Uterus (tissue), 4 donors: ENCODE results near the gene LRP2BP. TPM values are rescaled to one million over a fixed set of nuclear protein-coding genes. Genes with fewer than 3 reads are reported as not detected.

Experiments used
- DNase-seq, 2 donors: peaks; one replicate each; pipeline ENCODE4 v3.0.0-alpha.2; 2019 to 2020
- H3K27ac ChIP-seq, 2 donors: fragments of 200-600 bp; sonication (generic); 1 replicate in 1 of 2; 2 replicates in 1 of 2; pipeline ENCODE4 v1.5.1; 2016 to 2018
- H3K27me3 ChIP-seq, 2 donors: fragments of 200-600 bp; sonication (generic); one replicate each; pipeline ENCODE4 v1.5.1; 2018 to 2019; ENCODE audit warnings: control low read depth in 1 of 2
- H3K36me3 ChIP-seq, 2 donors: fragments of 200-600 bp; sonication (generic); one replicate each; pipeline ENCODE4 v1.5.1; 2019; ENCODE audit warnings: control low read depth in 1 of 2
- H3K4me1 ChIP-seq, 2 donors: fragments of 200-600 bp; sonication (generic); one replicate each; pipeline ENCODE4 v1.5.1; 2018 to 2019; ENCODE audit warnings: control low read depth in 1 of 2
- H3K4me3 ChIP-seq, 2 donors: fragments of 200-600 bp; sonication (generic); 1 replicate in 1 of 2; 2 replicates in 1 of 2; pipeline ENCODE4 v1.5.1; 2018 to 2019; ENCODE audit warnings: mild to moderate bottlenecking in 1 of 2
- H3K9me3 ChIP-seq, 2 donors: fragments of 200-600 bp; sonication (generic); one replicate each; pipeline ENCODE4 v1.5.1; 2019; ENCODE audit warnings: control low read depth in 1 of 2
- CTCF ChIP-seq, 4 experiments: fragments of 200-600 bp in 2 of 4; fragments of 450-650 bp in 2 of 4; sonication (generic) in 2 of 4; IDR thresholded peaks; one replicate each; pipeline ENCODE4 v1.5.1; 2016 to 2019; ENCODE audit warnings: antibody characterized with exemption in 4 of 4, mild to moderate bottlenecking in 2 of 4, moderate library complexity in 1 of 4
- POLR2A ChIP-seq, 2 donors: fragments of 450-650 bp; IDR thresholded peaks; one replicate each; pipeline ENCODE4 v1.6.1; 2016; ENCODE audit warnings: antibody characterized with exemption in 2 of 2, mild to moderate bottlenecking in 1 of 2, moderate library complexity in 1 of 2
- intact Hi-C: fragments of 100-400 bp; cut with DNase I; formaldehyde crosslinking; loops from one replicate; pipeline ENCODE4 v1.15.1; 2023; ENCODE audit warnings: low total_unique reads
- total RNA-seq, 4 donors: library from RNA; depleted of rRNA in 3 of 4; stranded (reverse); fragments of >200 nt in 3 of 4; gene quantifications; one replicate each; pipeline versions ENCODE4 v1.1.0 to v1.2.4, GENCODE V29; 2014 to 2023
- donor health status: DM: yes; HTN: yes; CAD: no.

LRP2BP gene
- total RNA-seq, 4 donors from 2014 or later: 1.2 to 3.3 (median 2.0) TPM

- H3K36me3 ChIP-seq: no peaks in the 10 kb centered on the region
- H3K4me1 ChIP-seq: peaks cover 0 to 6% of the 10 kb centered on the region in 2 donors
- intact Hi-C loops: no loop called here
- no peak overlapping the region for H3K4me3 ChIP-seq
- no peaks in the 10 kb centered on the region for H3K9me3 ChIP-seq
- DNase-seq: no peak
- TF ChIP-seq CTCF (IDR thresholded peaks at IDR 0.05) (no peak), POLR2A (IDR thresholded peaks at IDR 0.05) (no peak)
- H3K27me3 ChIP-seq: no peaks in the 10 kb centered on the region
- no peak overlapping the region for H3K27ac ChIP-seq
Measured at GRCh38 chr4:185421366-185422124, 25.8 kb upstream of the LRP2BP start.

GRCh38 chr4:185416955-185417354 is 21.2 kb upstream of the LRP2BP start:
- no peaks in the 10 kb centered on the region for H3K36me3 ChIP-seq
- intact Hi-C loops: no loop called here
- H3K27ac ChIP-seq: no peak overlapping the region
- TF ChIP-seq POLR2A (IDR thresholded peaks at IDR 0.05) (no peak), CTCF (IDR thresholded peaks at IDR 0.05) (no peak)
- H3K4me3 ChIP-seq: no peak overlapping the region
- H3K27me3 ChIP-seq: no peaks in the 10 kb centered on the region
- H3K4me1 ChIP-seq: peaks cover 0 to 6% of the 10 kb centered on the region in 2 donors
- H3K9me3 ChIP-seq: no peaks in the 10 kb centered on the region
- no peak for DNase-seq

- Histone ChIP-seq H3K27ac (no peak overlapping the region), H3K36me3 (no peaks in the 10 kb centered on the region), H3K4me3 (no peak overlapping the region), H3K9me3 (no peaks in the 10 kb centered on the region), H3K4me1 (no peaks in the 10 kb centered on the region), H3K27me3 (no peaks in the 10 kb centered on the region)
- TF ChIP-seq POLR2A (IDR thresholded peaks at IDR 0.05) (no peak), CTCF (IDR thresholded peaks at IDR 0.05) (no peak)
- intact Hi-C loops: no loop called here
- DNase-seq: no peak
Measured at GRCh38 chr4:185412412-185412811, 16.7 kb upstream of the LRP2BP start.

GRCh38 chr4:185411849-185412248 is 16.1 kb upstream of the LRP2BP start:
- Histone ChIP-seq H3K27me3 (no peaks in the 10 kb centered on the region), H3K4me1 (no peaks in the 10 kb centered on the region), H3K27ac (no peak overlapping the region), H3K36me3 (no peaks in the 10 kb centered on the region), H3K4me3 (no peak overlapping the region), H3K9me3 (no peaks in the 10 kb centered on the region)
- DNase-seq: no peak
- TF ChIP-seq POLR2A (IDR thresholded peaks at IDR 0.05) (no peak), CTCF (IDR thresholded peaks at IDR 0.05) (no peak)
- intact Hi-C loops: no loop called here

- no peaks in the 10 kb centered on the region for H3K9me3 ChIP-seq
- no peaks in the 10 kb centered on the region for H3K4me1 ChIP-seq
- no peak overlapping the region for H3K27ac ChIP-seq
- H3K36me3 ChIP-seq: no peaks in the 10 kb centered on the region
- intact Hi-C loops: no loop called here
- TF ChIP-seq CTCF (IDR thresholded peaks at IDR 0.05) (no peak), POLR2A (IDR thresholded peaks at IDR 0.05) (no peak)
- H3K27me3 ChIP-seq: no peaks in the 10 kb centered on the region
- H3K4me3 ChIP-seq: no peak overlapping the region
- no peak for DNase-seq
Measured at GRCh38 chr4:185408432-185408831, 12.7 kb upstream of the LRP2BP start.
